GM12892 (cell line): ENCODE results near the gene CDH13.

ENCODE experiments used
- POLR2A ChIP-seq: IDR thresholded peaks from 2 replicates; pipeline ENCODE4 v1.6.1; 2011; ENCODE audit warnings: low read depth, low read length, control low read depth
- TAF1 ChIP-seq: IDR thresholded peaks from 2 replicates; pipeline ENCODE4 v1.6.1; 2011; ENCODE audit warnings: low read depth, mild to moderate bottlenecking, control low read depth, low read length, borderline replicate concordance

- TF ChIP-seq TAF1: no peak
- no peak for TF ChIP-seq POLR2A
These were observed 1004.2 kb downstream of the CDH13 start for GRCh38 chr16:83630979-83631378.
